NCI-H2029 treated with DMSO at 0.1 percent for 48 hours (cell line): Measurements from ENCODE around the gene LMX1B.
"Not testable (repeated sequence)": the region's sequence is repeated elsewhere in the genome, so short reads cannot be mapped to it uniquely, and the experiment has no call there.

ENCODE experiments used
- DNase-seq: peaks from one replicate; lab custom pipeline; 2025; lab: John Stamatoyannopoulos, UW

The LMX1B gene

DNA sequence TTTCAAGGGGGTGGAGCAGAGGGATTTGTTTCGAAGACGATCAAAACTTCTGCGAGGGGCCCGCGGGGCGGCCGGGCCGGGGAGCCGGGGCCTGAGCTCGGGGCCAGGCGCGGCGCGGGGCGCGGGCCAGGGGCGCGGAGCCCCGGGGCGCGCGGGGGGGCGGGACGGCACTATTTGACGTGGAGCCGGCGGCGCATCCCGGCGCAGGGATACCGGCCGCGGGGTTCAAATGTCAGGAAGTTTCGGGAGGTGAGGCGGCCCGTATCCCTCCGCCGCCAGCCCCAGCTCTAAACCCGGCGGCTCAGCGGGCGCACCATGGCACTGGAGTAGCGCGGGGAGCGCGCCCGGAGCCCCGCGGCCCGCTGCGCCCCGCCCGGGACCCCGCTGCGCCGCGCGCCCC, at the start of gene LMX1B:
TSS of gene LMX1B (plus strand) at position 278 of the 400 bp plus-strand sequence. CDS start 522 bp downstream, outside the sequence.
- DNase-seq, result no peak

DNA sequence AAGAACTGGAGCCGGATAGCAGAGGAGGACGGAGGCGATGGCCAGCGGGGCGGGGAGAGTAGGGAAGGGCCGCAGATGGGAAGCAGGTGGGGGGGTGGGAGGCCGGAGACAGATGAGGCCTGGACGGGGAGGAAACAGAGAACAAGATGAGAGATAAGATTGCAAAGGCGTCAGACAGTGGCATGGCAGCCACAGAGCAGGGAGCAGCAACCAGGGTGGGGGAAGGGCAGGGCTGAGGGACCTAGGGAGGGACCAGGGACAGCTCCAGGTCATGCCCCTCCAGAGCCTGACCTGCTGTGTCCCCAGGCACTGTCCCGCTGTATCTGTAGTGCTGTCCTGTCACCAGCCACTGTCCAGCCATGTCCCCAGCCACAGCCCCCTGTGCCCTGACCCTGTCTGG, 49.6 kb upstream of the LMX1B start:
- DNase-seq, result no peak

DNA sequence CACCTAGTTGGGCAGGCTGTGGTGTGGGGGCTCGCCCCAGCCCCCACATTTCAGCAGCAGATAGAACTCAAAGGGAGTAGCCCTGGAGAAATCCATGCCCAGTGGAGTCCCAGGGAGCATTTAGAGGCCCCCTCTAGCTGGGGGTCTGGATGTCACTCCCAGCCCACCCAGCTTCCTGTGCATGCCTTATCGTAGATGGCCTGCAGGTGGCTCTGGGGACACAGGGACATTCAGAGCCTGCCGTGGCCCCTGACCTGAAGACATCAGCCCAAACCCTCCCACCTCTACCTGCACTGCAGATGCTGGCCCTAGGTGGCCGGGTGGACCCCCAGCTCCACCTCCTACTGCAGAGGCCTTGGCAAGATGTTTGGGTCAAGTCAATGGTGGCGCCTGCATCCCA, 49.0 kb upstream of the LMX1B start:
- no peak for DNase-seq

DNA sequence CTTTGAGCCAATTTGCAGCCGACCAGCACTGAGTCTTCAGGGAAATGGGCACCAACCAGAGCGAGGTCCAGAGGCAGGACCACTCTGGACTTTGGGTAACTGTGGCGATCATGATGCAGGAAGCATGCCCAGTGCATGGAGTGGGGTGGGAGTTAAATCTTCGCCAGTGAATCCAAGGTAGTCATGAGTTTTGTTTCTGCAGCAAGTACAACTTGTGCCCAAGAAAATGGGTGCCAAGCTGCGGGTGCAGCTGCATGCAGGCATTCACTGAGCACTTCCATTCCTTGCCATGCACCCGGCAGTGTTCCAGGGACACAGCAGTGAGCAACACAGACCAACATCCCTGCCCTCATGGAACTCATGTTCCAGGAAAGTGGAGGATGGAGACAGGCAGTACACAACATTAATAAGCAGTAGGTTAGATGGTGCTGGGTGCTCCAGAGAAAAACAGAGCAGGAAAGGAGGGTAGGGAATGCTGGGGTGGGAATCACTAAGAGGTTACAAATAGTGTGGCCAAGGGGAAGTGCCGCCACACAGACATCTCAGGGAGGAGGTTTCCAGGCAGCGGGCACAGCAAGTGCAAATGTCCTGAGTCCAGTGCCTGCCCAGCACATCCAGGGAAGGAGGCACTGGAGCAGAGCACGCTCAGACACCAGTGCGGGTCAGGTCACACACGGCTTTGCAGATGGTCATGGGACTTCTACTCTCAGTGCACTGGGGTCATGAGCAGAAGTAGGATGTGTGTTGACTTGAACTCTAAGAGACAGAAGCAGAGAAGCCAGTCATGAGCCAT, 48.2 kb upstream of the LMX1B start:
- no peak for DNase-seq

DNA sequence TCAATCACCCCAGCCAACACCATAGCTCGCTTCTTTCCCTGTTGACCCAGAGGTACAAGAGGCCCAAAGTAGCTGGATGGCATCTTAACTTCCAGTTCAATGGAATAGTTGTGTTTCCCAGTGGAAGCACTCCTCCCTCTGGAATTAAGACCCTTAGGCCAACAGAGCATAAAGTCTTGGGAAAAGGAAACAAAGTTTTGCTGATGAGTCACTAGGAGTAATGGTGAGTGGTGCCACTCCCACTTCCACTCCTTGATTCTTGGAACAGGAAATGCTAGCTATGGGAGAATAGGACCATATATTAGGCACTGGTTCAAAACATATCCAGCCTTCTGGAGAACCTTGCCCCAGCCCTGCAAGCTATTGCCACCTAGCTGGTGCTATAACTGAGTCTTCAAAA, 44.7 kb upstream of the LMX1B start:
- no peak for DNase-seq

DNA sequence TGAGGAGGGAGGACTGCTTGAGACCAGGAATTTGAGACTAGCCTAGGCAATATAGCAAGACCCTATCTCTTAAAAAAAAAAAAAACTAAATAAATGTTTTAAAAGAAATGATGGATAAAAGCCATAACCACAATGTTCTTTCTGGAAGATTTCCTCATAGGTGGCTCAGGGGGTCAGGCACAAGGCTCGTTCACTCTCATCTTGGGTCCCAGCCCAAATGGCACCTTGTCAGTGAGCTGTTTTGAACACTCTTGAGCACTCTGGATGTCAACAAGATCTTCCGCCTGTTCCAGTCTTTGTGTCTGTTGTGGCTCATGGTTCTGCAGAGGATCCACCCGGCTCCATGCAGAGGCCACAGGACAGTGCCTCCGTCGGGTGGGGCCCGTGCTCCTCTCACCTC, 35.7 kb upstream of the LMX1B start:
- no peak for DNase-seq

DNA sequence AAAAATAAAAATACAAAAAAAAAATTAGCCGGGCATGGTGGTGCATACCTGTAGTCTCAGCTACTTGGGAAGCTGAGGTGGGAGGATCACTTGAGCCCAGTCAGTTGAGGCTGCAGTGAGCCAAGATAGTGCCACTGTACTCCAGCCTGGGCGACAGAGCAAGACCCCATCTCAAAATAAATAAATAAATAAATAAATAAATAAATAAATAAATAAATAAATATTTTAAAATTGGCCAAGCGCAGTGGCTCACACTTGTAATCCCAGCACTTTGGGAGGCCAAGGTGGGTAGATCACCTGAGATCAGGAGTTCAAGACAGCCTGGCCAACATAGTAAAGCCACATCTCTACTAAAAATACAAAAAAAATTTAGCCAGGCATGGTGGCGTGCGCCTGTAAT, 33.4 kb upstream of the LMX1B start:
- DNase-seq, result not testable (repeated sequence)

DNA sequence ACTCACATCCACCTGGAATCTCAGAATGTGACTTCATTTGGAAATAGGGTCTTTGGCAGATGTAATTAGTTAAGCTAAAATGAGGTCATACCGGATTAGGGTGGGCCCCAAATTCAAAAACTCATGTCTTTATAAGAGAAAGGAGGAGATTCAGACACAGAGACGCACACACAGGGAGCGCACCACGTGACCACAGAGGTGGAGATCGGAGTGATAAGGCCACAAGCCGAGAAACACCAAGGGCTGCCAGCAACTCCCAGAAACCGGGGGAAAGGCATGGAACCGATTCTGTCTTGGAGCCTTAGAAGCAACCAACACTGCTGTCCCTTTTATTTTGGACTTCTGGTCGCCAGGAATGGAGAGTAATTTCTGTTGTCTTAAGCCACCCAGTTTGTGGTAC, 31.8 kb upstream of the LMX1B start:
- no peak for DNase-seq

DNA sequence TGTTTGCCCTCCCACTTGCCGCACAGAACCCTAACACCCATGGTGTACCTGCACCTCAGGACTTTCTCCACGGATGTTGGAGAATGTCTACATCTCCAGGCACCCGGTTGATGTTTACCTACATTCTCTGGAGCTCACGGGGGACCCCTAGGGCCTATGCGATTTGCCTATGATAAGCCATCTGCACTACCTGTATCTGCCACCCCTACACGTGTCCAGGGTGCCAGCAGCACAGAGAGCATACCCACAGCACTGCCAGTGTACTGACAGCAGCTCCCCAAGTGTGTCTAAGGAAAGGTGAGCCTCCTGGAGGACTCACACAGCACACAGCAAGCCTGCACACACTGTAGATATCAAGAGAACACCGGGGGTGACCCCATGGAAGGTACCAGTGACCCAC, 31.3 kb upstream of the LMX1B start:
- DNase-seq, result no peak

DNA sequence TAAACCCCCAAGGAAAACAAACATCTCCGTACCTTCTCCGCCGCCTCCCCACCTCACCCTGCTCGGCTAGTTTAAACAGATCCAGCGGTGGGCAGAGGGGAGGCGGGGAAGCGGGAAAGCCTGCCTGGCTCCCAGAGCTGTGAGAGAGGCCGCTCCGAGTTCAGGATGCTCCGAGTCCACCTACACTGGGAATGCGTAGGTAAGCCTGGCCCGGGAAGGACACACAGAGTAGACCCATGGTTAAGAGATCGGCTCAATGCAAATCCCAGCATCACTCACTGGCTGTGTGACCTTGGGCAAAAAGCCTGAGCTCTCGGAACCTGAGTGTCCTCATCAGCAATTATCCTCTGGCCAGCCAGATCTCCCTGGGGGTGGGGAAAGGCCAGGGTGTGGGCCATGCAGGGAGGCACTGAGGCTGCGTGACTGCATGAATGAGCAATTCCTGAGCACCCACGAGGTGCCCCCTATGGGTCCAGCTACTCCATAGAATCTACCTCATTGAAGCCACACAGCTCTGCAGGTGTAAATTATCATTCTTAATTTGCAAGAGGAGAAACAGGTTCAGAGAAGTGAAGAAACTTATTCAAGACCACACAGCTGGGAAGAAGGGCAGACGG, 30.5 kb upstream of the LMX1B start:
- no peak for DNase-seq

DNA sequence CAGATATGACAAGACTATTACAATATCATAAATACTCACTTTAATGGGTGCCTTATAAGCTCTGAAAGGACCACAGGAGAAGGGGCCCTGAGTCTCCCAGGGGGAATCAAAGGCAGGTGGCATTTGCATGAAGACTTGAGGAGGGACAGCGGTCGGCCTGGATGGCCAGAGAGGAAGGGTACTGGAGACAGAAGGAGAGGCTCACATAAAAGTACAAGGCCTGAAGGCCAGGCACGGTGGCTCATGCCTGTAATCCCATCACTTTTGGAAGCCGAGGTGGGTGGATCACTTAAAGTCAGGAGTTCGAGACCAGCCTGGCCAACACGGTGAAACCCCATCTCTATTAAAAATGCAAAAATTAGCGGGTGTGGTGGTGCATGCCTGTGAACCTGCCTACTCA, 29.1 kb upstream of the LMX1B start:
- no peak for DNase-seq

DNA sequence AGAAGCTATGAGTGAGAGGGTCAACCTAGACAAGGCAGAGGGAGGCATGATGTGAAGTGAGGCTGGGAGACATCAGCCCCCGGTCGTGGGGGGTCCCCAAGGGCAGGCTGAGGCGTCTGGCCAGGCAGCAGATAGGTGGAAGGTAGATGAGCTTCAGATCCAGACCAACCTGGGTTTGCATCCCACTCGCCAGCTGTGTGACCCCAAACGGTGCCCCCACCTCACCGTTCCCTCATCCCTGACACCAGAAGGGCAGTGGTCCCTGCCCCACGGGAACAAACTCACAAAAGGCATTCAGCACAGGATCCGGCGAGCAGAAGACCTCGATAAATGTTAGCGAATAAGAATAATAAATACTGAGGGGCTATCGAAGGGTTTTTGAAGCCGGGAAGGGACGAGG, 27.5 kb upstream of the LMX1B start:
- no peak for DNase-seq

DNA sequence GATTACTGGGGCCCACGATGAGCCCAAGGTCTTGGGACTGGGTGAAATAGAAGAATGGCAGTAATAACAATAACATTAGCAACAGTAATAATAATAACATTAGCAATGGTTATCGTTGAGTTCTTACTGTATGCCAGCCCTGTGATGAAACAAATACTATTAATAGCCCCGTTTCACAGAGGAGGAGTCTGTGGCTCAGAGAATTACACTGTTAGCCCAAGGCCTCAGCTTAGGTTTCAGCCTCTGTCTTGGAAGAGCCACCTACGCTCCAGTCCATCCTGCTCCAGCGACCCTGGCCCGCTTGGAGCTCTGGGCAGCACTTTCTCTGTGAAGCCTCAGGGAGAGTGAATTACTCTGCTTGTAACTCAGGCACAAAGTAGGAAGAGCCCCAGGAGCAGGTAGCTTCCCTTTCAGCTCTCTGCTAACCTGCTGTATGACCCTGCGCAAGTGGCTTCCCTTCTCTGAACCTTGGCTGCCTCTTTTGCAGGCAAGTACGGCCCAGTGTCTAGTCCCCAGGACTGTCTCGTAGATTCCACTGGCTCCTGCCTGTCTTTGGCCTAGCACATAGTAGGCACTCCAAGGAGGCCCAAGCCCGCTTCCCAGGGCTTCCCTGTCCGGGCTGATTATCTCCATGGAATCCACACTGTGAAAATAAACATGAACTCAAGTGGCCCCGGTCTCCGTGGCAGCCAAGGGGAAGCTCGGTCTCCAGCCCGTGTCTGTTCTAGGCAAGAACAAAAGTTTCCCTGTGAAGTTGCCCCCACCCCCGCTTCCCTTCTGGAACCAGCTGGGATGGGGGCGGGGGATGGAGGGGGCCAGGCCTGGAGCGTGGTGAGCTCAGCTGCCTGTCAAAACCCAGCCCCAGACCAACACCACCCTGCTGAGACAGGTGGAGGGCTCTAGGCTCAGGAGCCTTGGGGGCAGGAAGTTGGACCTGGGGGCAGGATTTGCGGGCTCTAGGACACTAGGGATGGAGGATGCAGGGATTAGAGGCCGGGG, 26.2 kb upstream of the LMX1B start:
- DNase-seq, result no peak

DNA sequence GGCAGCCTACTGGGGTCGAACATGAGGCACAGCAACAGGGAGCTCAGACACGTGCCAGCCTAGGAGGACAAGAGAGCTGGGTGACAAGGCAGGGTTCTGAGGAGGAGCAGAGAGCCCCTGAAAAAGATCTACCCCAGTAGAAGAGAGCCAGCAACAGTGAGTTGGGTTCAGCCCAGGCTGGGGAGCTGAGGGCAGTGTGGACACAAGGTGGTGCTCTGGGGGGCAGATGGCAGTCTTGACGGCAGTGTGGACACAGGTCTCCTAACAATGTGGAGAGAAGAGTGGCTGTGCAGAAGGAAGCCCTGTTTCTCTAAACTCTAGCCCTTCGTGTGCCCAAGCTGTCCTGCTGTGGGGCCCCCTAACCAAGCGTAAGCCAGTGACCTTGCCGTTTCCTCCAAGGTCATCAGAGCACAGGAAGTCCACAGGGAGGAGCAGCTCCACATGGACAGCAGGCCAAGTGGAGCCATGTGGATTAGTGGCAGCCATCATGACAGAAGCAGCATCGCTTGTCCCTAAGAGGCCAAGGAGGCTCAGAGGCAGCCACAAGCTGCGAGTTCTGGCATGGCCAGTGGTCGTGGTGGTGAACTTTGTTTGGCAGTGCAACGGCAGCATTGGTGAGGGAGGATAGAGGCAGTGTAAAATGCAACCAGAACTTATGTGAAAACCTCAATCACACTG, 25.1 kb upstream of the LMX1B start:
- DNase-seq, result no peak

DNA sequence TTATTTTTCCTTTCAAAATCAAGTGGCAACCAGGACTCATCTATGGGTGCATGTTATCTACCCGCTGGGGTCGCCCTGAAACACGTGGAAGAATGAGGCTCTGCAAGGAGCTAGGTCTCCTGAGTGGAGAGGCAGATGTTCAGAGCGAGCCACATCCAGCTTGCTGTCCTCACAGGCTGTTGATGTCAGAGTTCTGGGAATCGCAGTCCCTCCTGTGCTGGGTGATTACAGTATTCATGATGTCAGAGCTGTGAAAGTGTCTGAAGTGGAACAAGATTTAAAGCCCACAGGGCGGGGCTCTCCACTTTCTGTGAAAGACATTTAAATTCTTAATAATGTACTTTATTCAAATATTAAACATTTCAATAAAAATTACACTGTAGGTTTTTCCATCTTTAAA, 24.4 kb upstream of the LMX1B start:
- DNase-seq, result no peak

DNA sequence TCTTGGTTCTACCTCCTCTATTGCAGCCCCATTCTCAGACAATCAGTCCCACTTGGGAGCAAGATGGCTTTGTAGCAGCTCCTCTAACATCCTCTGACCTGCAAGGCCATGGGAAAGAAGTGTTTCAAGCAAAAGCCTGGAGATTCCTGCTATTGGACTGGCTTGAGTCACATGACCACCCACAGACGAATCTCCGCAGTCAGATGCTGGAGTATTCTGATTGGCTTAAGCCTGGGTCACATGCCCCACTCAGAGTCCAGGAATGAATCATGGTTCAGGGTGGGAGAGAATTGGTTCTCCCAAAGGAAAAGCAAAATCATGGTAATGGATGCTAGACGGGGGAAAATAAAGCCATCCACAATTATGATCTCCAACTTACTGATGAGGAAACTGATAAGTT, 22.6 kb upstream of the LMX1B start:
- DNase-seq, result no peak

DNA sequence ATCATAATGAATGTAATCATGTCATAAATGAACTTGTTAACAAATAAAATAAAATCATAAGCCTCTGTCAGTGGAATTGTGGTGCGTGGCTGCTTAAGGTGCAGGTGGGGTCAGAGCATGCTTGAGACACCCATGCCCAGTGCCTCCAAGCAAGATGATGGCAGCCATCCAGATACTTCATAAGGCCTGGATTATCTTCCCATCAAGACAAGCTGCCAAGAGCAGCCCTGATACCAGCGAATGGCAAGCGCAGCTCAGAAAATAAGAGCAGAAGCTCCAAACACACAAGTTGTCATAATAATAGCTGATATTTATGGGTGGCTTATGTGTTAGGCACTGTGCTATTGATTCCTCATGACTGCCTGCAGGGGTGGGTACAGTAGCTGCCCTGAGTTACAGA, 21.8 kb upstream of the LMX1B start:
- no peak for DNase-seq

DNA sequence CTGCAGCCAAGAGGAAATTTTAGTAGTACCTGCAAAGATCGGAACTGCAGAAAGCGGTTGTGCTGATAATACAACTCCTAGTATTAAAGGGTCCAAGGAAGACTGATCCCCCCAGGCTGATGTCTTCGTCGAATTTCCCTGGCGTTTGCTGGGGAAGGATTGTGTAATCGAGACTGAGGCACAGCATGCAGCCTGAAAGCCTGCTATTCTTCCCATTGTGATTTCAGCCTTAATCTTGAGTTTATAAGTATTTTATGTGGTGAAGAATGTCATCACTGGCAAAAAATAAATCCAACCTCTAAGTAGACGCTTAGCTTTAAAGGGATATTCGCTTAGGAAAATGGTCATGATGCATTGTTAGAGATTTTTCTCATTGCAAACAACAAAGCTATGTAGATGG, 21.3 kb upstream of the LMX1B start:
- no peak for DNase-seq

DNA sequence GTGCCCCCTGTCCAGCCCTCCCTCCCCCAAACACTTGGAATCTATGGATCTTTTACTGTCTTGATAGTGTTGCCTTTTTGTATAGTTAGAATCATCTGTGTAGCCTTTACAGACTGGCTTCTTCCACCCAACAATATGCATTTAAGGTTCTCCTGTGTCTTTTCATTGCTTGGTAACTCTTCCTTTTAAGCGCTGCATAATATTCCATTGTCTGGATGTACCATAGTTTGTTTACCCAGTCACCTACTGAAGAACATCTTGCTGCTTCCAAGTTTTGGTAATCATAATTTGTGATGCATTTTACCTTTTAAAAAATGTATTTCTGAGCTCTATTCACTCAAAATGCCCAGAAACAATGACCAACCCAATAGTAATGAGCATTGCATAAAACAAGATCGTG, 17.7 kb upstream of the LMX1B start:
- no peak for DNase-seq

DNA sequence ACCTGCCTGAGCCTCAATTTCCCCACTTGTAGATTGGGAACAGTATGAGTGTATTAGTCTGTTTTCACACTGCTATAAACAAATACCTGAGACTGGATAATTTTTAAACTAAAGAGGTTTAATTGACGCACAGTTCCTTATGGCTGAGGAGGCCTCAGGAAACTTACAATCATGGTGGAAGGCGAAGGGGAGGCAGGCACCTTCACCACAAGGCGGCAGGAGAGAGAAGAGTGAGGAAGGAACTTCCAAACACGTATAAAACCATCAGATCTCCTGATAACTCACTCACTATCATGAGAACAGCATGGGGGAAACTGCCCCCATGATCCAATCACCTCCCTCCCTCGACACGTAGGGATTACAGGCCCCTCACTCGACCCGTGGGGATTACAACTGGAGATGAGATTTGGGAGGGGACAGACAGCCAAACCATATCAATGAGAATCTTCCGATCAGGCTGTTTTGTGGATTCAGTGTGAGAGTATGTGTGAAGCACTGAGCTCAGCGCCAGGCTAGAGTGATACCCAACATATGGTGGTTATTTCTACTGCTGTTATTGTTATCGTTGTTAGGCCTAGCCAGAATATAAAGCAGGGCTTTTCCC, 14.6 kb upstream of the LMX1B start:
- no peak for DNase-seq
